Peyer's patch (tissue), 4 donors: ENCODE results near the gene CDKN1A. TPM values are rescaled to one million over a fixed set of nuclear protein-coding genes. Genes with fewer than 3 reads are reported as not detected.
"Not testable (repeated sequence)": the region's sequence is repeated elsewhere in the genome, so short reads cannot be mapped to it uniquely, and the experiment has no call there.

ENCODE experiments used
- DNase-seq, 3 donors: peaks; one replicate each; pipeline ENCODE4 v3.0.0-alpha.2; 2017 to 2019
- H3K27ac ChIP-seq, 4 donors: fragments of 200-600 bp; sonication (generic); one replicate each; pipeline ENCODE4 v1.5.1; 2016 to 2019
- H3K27me3 ChIP-seq, 2 donors: fragments of 200-600 bp; sonication (generic); one replicate each; pipeline ENCODE4 v1.5.1; 2019
- H3K36me3 ChIP-seq, 3 donors: fragments of 200-600 bp; sonication (generic); one replicate each; pipeline ENCODE4 v1.5.1; 2016 to 2019
- H3K4me1 ChIP-seq, 4 donors: fragments of 200-600 bp; sonication (generic); one replicate each; pipeline ENCODE4 v1.5.1; 2016 to 2019
- H3K4me3 ChIP-seq, 4 donors: fragments of 200-600 bp; sonication (generic); 1 replicate in 3 of 4; 2 replicates in 1 of 4; pipeline ENCODE4 v1.5.1; 2016 to 2019; ENCODE audit warnings: mild to moderate bottlenecking in 1 of 4
- H3K9me3 ChIP-seq, 4 donors: fragments of 200-600 bp; sonication (generic); one replicate each; pipeline ENCODE4 v1.5.1; 2016 to 2019; ENCODE audit warnings: mild to moderate bottlenecking in 1 of 4
- CTCF ChIP-seq, 6 experiments: fragments of 450-650 bp in 4 of 6; fragments of 200-600 bp in 2 of 6; sonication (generic) in 1 of 6; IDR thresholded peaks; one replicate each; pipeline ENCODE4 v1.5.1; 2017 to 2019; ENCODE audit warnings: antibody characterized with exemption in 6 of 6, mild to moderate bottlenecking in 3 of 6, moderate library complexity in 1 of 6
- POLR2A ChIP-seq, 2 donors: fragments of 450-650 bp; IDR thresholded peaks; one replicate each; pipeline ENCODE4 v1.5.1; 2017; ENCODE audit warnings: antibody characterized with exemption in 2 of 2, mild to moderate bottlenecking in 2 of 2, moderate library complexity in 2 of 2
- total RNA-seq, 4 donors: library from RNA; depleted of rRNA; stranded (reverse); fragments of >200 nt; gene quantifications; one replicate each; pipeline ENCODE4 v1.1.0, GENCODE V29; 2016

CDKN1A gene
- total RNA-seq, 4 donors from 2014 or later: 70.1 to 556 (median 358) TPM

DNA sequence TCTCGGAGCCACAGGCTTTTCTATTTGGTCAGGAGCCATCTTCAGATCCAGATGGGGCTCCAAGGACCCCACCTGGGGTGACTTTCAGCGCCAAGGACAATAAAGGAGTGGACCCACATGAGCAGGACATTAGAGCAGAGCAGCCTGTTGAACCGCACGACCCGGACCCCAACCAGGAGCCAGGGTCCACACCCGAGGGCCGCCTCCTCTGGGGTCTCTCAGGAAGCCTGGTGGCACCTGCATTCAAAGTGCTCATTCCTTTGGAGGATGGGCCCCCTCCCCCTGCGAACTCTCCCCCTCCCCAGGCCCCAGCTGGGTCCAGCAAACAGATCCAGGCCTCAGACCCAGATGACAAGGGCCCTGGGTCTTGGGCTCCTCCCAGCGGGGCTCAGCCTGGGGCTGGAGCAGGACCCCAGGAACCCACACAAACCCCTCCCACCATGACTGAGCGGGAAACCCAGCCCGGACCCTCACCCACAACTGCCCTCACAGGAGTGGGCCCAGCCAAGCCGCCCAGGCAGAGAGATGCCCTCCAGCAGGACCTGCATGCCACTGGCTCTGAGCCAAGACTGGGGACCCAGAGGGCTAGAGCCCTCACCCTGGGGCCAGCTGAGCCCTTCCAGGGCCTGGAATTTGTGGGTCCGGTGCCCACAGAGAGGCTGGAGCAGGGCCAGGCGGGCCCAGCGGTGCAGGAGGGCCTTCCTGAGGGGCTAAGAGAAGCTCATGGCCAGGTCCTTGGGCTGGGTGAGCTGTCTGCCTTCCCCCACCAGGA, 43.0 kb downstream of the CDKN1A start:
- DNase-seq: no peak
- Histone ChIP-seq H3K27ac (no peak overlapping the region), H3K27me3 (no peaks in the 10 kb centered on the region), H3K36me3 (no peaks in the 10 kb centered on the region), H3K9me3 (no peaks in the 10 kb centered on the region), H3K4me3 (no peak overlapping the region), H3K4me1 (peaks cover 0 to 7% (median 0%) of the 10 kb centered on the region in 4 donors)
- TF ChIP-seq CTCF (IDR thresholded peaks at IDR 0.05) (no peak), POLR2A (IDR thresholded peaks at IDR 0.05) (no peak)

- TF ChIP-seq POLR2A (IDR thresholded peaks at IDR 0.05) (no peak), CTCF (IDR thresholded peaks at IDR 0.05) (no peak)
- H3K27me3 ChIP-seq: no peaks in the 10 kb centered on the region
- H3K4me3 ChIP-seq: no peak overlapping the region
- H3K27ac ChIP-seq: no peak overlapping the region
- no peaks in the 10 kb centered on the region for H3K4me1 ChIP-seq
- no peaks in the 10 kb centered on the region for H3K36me3 ChIP-seq
- H3K9me3 ChIP-seq: no peaks in the 10 kb centered on the region
- no peak for DNase-seq
Measured at GRCh38 chr6:36722365-36722764, 43.9 kb downstream of the CDKN1A start.

DNA sequence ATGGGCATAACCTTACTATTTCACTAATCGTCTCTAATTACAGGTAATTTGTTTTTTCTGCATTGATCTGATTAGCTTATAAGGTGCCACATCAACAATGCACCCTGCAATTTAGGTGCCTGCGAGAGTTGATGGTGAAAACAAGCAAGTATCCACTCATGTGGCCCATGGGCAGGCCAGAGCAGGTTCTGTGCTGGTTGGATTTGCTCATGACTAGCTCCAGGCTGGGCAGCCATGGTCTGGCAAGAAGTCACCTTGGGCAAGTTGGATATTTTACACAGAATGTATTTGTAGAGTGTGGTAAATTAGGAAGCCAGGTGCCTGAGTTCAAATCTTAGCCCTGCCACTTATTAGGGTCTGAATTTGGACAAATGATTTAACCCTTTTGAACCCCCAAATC, 44.4 kb downstream of the CDKN1A start:
- Histone ChIP-seq H3K36me3 (no peaks in the 10 kb centered on the region), H3K27ac (no peak overlapping the region), H3K27me3 (no peaks in the 10 kb centered on the region), H3K9me3 (no peaks in the 10 kb centered on the region), H3K4me3 (no peak overlapping the region), H3K4me1 (no peaks in the 10 kb centered on the region)
- no peak for TF ChIP-seq POLR2A (IDR thresholded peaks at IDR 0.05)
- no peak for TF ChIP-seq CTCF (IDR thresholded peaks at IDR 0.05)
- no peak for DNase-seq

DNA sequence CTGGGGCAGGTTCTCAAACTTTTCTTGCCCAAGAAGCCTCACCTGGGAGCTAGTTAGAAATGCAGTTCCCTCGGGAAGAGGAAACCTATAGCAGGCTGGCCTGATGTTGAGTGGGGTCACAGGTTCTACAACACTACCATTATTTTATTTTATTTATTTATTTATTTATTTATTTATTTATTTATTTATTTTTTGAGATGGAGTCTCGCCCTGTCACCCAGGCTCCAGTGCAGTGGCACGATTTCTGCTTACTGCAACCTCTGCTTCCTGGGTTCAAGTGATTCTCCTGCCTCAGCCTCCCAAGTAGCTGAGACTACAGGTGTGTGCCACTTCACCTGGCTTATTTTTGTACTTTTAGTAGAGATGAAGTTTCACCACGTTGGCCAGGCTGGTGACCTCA, 45.5 kb downstream of the CDKN1A start:
- not testable (repeated sequence) for H3K36me3 ChIP-seq, H3K4me3 ChIP-seq, H3K27ac ChIP-seq, H3K9me3 ChIP-seq, H3K27me3 ChIP-seq, H3K4me1 ChIP-seq, DNase-seq

- no peak overlapping the region for H3K4me3 ChIP-seq
- no peaks in the 10 kb centered on the region for H3K36me3 ChIP-seq
- H3K27ac ChIP-seq: no peak overlapping the region
- no peak for TF ChIP-seq POLR2A (IDR thresholded peaks at IDR 0.05)
- peak; percentile 38 to 81 (median 64) for TF ChIP-seq CTCF (IDR thresholded peaks at IDR 0.05)
- DNase-seq: peak; percentile 70 to 92 (median 83)
- no peaks in the 10 kb centered on the region for H3K4me1 ChIP-seq
- H3K27me3 ChIP-seq: no peaks in the 10 kb centered on the region
- H3K9me3 ChIP-seq: no peaks in the 10 kb centered on the region
Measured at GRCh38 chr6:36724514-36725390, 46.2 kb downstream of the CDKN1A start.

- H3K4me1 ChIP-seq: no peaks in the 10 kb centered on the region
- no peaks in the 10 kb centered on the region for H3K27me3 ChIP-seq
- TF ChIP-seq CTCF (IDR thresholded peaks at IDR 0.05): no peak
- no peaks in the 10 kb centered on the region for H3K9me3 ChIP-seq
- no peak overlapping the region for H3K4me3 ChIP-seq
- H3K36me3 ChIP-seq: no peaks in the 10 kb centered on the region
- H3K27ac ChIP-seq: no peak overlapping the region
- DNase-seq: no peak
Measured at GRCh38 chr6:36725581-36725980, 47.1 kb downstream of the CDKN1A start.
